Placental pericyte (primary cell): ENCODE measurements around the gene NXPH4. TPM values are rescaled to one million over a fixed set of nuclear protein-coding genes. Genes with fewer than 3 reads are reported as not detected.
A peak's percentile ranks its signal among the peaks of the same experiment; 100 is the strongest.

Experiments used
- small RNA-seq: library from RNA; depleted of rRNA; stranded (forward); fragments of <200 nt; gene quantifications from one replicate; pipeline ENCODE3, GENCODE V24; 2012; ENCODE audit warnings: low replicate concordance
- total RNA-seq: library from RNA; depleted of rRNA; stranded (reverse); fragments of >200 nt; gene quantifications from 2 replicates; pipeline ENCODE4 v1.2.3, GENCODE V29; 2012

Gene NXPH4
- total RNA-seq: 1.4 and 1.8 TPM in 2 replicates

GRCh38 chr12:57216014-57216911, at the start of gene NXPH4:
Gene NXPH4 (plus strand): TSS chr12:57216794. CDS start chr12:57216970, 176 bp downstream.

DNA sequence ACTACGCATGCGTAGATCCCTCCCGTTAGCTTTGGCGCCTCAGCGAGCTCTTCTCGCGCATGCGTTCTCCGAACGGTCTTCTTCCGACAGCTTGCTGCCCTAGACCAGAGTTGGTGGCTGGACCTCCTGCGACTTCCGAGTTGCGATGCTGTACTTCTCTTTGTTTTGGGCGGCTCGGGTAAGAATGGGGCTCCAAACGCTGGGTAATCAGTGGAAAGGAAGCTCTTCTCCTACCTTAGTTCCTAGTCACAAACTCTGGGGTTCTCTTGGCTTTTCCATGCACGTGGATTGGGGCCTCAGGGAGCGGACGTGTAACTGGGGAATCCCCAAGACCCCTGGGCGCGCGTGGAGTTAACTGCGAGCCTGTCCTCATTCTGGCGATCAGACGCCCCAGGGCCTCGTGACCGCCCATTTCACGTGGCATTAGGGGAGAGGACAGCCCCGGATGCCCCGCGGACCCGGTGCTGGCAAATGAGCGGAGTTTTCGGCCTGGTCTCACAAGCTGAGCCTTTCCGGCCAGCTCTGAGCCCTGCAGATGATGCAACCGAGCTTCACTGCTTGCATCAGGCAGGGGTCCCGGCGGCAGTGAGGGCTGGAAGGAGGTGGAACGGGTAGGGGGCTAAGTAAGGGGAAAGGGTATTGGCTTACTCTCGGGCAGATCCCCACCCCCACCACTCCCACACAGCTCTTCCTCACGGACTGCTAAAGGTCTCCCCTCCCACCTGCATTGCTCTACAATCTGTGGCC, 13.2 kb downstream of the NXPH4 start, which contains the start of gene SHMT2:
TSS of gene SHMT2 (plus strand) at position 78 of the 747 bp plus-strand sequence. CDS start at position 146, 68 bp downstream.

GRCh38 chr12:57250956-57251355, 34.4 kb downstream of the NXPH4 start, which contains the start of gene STAC3:
Gene STAC3 (minus strand): TSS chr12:57251187. CDS start chr12:57249636, 1,551 bp downstream.

Small RNAs within 50 kb of the gene (small RNA-seq; reads per million reads assigned to genes)
- 0.81 reads per million, percentile 36 among the genes with 10 or more reads in this experiment for gene MIR1228

Other genes starting within 250 kb of the NXPH4 start
- gene ZBTB39, start 210.2 kb upstream of the NXPH4 start, total RNA-seq: 7.2 and 9.0 TPM in 2 replicates
- gene TAC3, start 200.3 kb upstream of the NXPH4 start, total RNA-seq: not detected in 2 replicates
- gene MYO1A, start 166.7 kb upstream of the NXPH4 start, total RNA-seq: not detected in 2 replicates
- 4.6 and 21.5 TPM in 2 replicates for gene NEMP1, start 138.0 kb upstream of the NXPH4 start, total RNA-seq
- 30.2 and 62.3 TPM in 2 replicates for gene NAB2, start 127.7 kb upstream of the NXPH4 start, total RNA-seq
- gene STAT6, start 105.4 kb upstream of the NXPH4 start, total RNA-seq: 79.9 and 83.4 TPM in 2 replicates
- 257 and 464 TPM in 2 replicates for gene LRP1, start 88.3 kb upstream of the NXPH4 start, total RNA-seq
- gene LRP1-AS, start 69.2 kb upstream of the NXPH4 start, total RNA-seq: not detected in 2 replicates
- 254 and 673 TPM in 2 replicates for gene SHMT2, start 12.9 kb downstream of the NXPH4 start, total RNA-seq
- 0.43 and 0.66 TPM in 2 replicates for gene STAC3, start 34.4 kb downstream of the NXPH4 start, total RNA-seq
- 22.9 and 24.7 TPM in 2 replicates for gene R3HDM2, start 214.2 kb downstream of the NXPH4 start, total RNA-seq
- not detected in 2 replicates for gene INHBC, start 218.0 kb downstream of the NXPH4 start, total RNA-seq
- 0.43 and 5.7 TPM in 2 replicates for gene INHBE, start 238.5 kb downstream of the NXPH4 start, total RNA-seq
- gene GLI1, start 243.0 kb downstream of the NXPH4 start, total RNA-seq: 1.1 and 1.3 TPM in 2 replicates